ENCODE measurements around the gene TNRC6C. TPM values are rescaled to one million over a fixed set of nuclear protein-coding genes. Genes with fewer than 3 reads are reported as not detected.
A peak's percentile ranks its signal among the peaks of the same experiment; 100 is the strongest.
"Not testable (repeated sequence)": the region's sequence is repeated elsewhere in the genome, so short reads cannot be mapped to it uniquely, and the experiment has no call there.

Gene TNRC6C
- total and polyA plus RNA-seq, 9 of the 15 experiments (the other 6 are each of a cell fraction or from before 2014, with no cell fraction given), result 0.20 to 4.9 (median 2.3) TPM

DNA sequence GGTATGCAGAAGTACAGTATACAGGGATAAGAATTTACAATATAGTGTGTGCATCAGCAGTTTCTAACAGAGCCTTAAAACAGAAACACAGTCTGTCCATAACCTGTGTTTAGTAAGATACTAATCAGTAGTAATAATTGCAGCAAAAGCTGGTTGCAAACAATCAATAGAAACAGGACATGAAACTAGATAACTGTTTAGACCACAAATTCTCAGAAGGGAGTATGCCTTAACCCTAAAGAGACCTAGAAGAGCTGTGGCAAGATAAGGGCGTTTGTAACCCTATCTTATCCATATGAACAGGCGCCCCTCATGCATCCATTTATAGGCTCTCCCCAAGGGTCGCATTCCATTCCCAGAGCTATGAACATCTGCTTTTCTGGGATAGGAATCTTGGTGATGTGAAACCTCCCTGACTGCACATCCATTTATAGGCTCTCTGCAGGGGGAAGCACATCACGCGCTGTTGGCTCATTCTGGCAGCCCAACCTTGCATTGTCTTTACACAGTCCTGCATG lies 123.9 kb downstream of the TNRC6C start (continued):
- TF ChIP-seq, protein P1, sequence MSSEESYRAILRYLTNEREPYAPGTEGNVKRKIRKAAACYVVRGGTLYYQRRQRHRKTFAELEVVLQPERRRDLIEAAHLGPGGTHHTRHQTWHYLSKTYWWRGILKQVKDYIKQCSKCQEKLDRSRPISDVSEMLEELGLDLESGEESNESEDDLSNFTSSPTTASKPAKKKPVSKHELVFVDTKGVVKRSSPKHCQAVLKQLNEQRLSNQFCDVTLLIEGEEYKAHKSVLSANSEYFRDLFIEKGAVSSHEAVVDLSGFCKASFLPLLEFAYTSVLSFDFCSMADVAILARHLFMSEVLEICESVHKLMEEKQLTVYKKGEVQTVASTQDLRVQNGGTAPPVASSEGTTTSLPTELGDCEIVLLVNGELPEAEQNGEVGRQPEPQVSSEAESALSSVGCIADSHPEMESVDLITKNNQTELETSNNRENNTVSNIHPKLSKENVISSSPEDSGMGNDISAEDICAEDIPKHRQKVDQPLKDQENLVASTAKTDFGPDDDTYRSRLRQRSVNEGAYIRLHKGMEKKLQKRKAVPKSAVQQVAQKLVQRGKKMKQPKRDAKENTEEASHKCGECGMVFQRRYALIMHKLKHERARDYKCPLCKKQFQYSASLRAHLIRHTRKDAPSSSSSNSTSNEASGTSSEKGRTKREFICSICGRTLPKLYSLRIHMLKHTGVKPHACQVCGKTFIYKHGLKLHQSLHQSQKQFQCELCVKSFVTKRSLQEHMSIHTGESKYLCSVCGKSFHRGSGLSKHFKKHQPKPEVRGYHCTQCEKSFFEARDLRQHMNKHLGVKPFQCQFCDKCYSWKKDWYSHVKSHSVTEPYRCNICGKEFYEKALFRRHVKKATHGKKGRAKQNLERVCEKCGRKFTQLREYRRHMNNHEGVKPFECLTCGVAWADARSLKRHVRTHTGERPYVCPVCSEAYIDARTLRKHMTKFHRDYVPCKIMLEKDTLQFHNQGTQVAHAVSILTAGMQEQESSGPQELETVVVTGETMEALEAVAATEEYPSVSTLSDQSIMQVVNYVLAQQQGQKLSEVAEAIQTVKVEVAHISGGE (CRISPR knock-in tag; IDR thresholded peaks at IDR 0.05), result peak in 1 of 3 experiments; percentile 68; a peak in 2 of 6 replicates
- TF ChIP-seq ATF1 (CRISPR knock-in tag; IDR thresholded peaks at IDR 0.05); FOXM1 (CRISPR knock-in tag; IDR thresholded peaks at IDR 0.05; ENCODE audit: low read depth); MYNN (CRISPR knock-in tag; IDR thresholded peaks at IDR 0.05): not testable (repeated sequence)
- TF ChIP-seq ATF1 (tag; IDR thresholded peaks at IDR 0.05) (peak; percentile 55), MAFG (tag; conservative IDR thresholded peaks at IDR 0.05) (peak; percentile 51), FOXM1 (IDR thresholded peaks at IDR 0.05; ENCODE audit: low read depth) (peak; percentile 76; the same call in 1 of the 2 replicates), SMARCE1 (IDR thresholded peaks at IDR 0.05) (peak; percentile 86), ESRRA (IDR thresholded peaks at IDR 0.05; ENCODE audit: borderline replicate concordance, low read depth) (0 out of 2 replicates have a peak, but pooled peaks have one; percentile 47), ZNF311 (CRISPR knock-in tag; IDR thresholded peaks at IDR 0.05) (peak; percentile 76; the same call in 1 of the 2 replicates), TBL1XR1 (IDR thresholded peaks at IDR 0.05; ENCODE audit: low read length in 2 of 2) (0 out of 4 replicates have a peak, but pooled peaks of 1 of the 2 experiments have one; percentile 32), FOXK2 (conservative IDR thresholded peaks at IDR 0.05 in 1 of 2, IDR thresholded peaks at IDR 0.05 in 1 of 2; ENCODE audit: low read depth in 2 of 2) (0 out of 4 replicates have a peak, but pooled peaks of 1 of the 2 experiments have one; percentile 37), SMARCA4 (IDR thresholded peaks at IDR 0.05) (peak; percentile 92), ZNF766 (CRISPR knock-in tag; conservative IDR thresholded peaks at IDR 0.05) (peak; percentile 84; the same call in 1 of the 2 replicates), MEF2A (IDR thresholded peaks at IDR 0.05; ENCODE audit: control insufficient read depth, low read depth, low read length) (peak; percentile 69; the same call in 1 of the 2 replicates), ARNT (IDR thresholded peaks at IDR 0.05) (peak in 1 of 2 experiments; percentile 70; a peak in 2 of 4 replicates), EP300 (IDR thresholded peaks at IDR 0.05; ENCODE audit: low read length) (peak; percentile 79), SRF (CRISPR knock-in tag; IDR thresholded peaks at IDR 0.05) (peak in 1 of 2 experiments; percentile 86; a peak in 2 of 4 replicates), MYNN (IDR thresholded peaks at IDR 0.05) (0 out of 2 replicates have a peak, but pooled peaks have one; percentile 24)
- TF ChIP-seq, protein P2, sequence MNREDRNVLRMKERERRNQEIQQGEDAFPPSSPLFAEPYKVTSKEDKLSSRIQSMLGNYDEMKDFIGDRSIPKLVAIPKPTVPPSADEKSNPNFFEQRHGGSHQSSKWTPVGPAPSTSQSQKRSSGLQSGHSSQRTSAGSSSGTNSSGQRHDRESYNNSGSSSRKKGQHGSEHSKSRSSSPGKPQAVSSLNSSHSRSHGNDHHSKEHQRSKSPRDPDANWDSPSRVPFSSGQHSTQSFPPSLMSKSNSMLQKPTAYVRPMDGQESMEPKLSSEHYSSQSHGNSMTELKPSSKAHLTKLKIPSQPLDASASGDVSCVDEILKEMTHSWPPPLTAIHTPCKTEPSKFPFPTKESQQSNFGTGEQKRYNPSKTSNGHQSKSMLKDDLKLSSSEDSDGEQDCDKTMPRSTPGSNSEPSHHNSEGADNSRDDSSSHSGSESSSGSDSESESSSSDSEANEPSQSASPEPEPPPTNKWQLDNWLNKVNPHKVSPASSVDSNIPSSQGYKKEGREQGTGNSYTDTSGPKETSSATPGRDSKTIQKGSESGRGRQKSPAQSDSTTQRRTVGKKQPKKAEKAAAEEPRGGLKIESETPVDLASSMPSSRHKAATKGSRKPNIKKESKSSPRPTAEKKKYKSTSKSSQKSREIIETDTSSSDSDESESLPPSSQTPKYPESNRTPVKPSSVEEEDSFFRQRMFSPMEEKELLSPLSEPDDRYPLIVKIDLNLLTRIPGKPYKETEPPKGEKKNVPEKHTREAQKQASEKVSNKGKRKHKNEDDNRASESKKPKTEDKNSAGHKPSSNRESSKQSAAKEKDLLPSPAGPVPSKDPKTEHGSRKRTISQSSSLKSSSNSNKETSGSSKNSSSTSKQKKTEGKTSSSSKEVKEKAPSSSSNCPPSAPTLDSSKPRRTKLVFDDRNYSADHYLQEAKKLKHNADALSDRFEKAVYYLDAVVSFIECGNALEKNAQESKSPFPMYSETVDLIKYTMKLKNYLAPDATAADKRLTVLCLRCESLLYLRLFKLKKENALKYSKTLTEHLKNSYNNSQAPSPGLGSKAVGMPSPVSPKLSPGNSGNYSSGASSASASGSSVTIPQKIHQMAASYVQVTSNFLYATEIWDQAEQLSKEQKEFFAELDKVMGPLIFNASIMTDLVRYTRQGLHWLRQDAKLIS (CRISPR knock-in tag; IDR thresholded peaks at IDR 0.05), result 0 out of 2 replicates have a peak, but pooled peaks have one; percentile 35
- TF ChIP-seq, protein P3, sequence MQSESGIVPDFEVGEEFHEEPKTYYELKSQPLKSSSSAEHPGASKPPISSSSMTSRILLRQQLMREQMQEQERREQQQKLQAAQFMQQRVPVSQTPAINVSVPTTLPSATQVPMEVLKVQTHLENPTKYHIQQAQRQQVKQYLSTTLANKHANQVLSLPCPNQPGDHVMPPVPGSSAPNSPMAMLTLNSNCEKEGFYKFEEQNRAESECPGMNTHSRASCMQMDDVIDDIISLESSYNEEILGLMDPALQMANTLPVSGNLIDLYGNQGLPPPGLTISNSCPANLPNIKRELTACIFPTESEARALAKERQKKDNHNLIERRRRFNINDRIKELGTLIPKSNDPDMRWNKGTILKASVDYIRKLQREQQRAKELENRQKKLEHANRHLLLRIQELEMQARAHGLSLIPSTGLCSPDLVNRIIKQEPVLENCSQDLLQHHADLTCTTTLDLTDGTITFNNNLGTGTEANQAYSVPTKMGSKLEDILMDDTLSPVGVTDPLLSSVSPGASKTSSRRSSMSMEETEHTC (IDR thresholded peaks at IDR 0.05), result peak; percentile 80
